Germinal center (tissue), 1 donor: ENCODE measurements around the gene CD63.

Experiments
- DNase-seq: peaks from one replicate; pipeline ENCODE4 v3.0.0; 2012; ENCODE audit warnings: mixed read lengths, low spot score

The CD63 gene

GRCh38 chr12:55686366-55687010 is 42.3 kb downstream of the CD63 start:
- no peak for DNase-seq

- DNase-seq, result no peak
Measured at GRCh38 chr12:55685671-55686070, 43.1 kb downstream of the CD63 start.

DNA sequence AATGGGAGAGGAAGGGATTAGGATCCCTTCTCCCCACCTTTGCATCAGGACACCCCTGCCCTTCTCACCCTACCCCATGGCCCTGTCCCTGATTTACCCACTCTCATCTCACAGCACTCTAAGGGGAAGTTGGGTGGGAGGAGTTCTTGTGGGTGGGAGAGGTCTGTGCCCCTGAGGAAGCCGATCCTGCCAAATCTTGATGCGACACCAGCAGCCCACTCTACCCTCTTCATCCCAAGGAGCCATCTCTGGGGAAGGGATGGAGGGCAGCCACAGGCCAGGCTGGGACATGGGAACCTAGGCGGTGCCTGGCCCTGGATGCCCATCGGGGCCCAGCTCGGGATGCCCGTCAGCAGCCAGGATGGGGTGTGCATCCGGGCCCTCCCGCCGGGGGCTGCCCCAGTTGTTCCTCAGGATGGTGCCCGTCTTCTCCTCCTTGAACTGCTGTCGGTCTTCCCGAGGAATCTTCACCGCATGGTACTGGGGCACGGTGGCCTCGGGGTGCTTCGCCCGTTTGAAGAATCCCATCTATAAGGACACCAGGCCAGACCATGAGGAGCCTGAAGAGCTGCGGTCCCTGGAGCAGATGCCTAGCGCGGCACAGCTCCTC is 43.9 kb downstream of the CD63 start:
- DNase-seq, result no peak

DNA sequence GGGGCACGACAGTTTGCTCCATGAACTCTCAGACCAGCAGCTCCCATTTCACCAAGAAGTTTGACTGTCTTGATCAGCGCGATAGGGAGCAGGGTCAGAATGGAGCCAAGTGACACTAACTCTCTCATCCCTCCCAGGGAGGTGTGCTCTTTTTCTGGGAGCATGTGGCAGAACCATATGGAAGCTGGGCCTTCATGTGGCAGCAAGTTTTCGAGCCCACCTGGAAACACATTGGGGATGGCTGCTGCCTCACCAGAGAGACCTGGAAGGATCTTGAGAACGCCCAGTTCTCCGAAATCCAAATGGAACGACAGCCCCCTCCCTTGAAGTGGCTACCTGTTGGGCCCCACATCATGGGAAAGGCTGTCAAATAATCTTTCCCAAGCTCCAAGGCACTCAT is 45.1 kb downstream of the CD63 start:
- no peak for DNase-seq

DNA sequence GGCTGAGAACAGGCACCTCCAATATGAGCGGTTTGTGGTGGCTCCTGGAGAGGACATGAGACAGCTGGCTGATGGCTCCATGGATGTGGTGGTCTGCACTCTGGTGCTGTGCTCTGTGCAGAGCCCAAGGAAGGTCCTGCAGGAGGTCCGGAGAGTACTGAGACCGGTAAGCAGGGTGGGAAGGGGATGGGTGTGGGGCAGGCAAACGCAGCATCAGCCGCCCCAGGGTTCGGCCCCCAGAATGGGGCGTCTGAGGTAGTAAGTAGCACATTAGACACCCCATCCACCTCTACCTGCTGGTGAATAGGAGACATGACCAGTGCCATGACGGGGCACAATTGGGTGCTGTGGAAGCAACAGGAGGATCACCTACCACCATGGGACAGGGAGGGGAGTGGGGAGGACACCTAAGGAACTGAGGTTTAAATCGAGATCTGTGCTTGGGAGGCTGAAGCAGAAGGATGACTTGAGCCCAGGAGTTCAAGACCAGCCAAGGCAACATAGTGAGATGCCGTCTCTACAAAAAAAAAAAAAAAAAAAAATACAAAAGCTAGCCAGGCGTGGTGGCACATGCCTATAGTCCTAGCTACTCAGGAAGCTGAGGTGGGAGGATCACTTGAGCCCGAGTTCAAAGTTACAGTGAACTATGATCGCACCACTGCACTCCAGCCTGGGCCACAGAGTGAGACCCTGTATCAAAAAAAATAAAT is 46.6 kb downstream of the CD63 start:
- DNase-seq, result no peak

DNA sequence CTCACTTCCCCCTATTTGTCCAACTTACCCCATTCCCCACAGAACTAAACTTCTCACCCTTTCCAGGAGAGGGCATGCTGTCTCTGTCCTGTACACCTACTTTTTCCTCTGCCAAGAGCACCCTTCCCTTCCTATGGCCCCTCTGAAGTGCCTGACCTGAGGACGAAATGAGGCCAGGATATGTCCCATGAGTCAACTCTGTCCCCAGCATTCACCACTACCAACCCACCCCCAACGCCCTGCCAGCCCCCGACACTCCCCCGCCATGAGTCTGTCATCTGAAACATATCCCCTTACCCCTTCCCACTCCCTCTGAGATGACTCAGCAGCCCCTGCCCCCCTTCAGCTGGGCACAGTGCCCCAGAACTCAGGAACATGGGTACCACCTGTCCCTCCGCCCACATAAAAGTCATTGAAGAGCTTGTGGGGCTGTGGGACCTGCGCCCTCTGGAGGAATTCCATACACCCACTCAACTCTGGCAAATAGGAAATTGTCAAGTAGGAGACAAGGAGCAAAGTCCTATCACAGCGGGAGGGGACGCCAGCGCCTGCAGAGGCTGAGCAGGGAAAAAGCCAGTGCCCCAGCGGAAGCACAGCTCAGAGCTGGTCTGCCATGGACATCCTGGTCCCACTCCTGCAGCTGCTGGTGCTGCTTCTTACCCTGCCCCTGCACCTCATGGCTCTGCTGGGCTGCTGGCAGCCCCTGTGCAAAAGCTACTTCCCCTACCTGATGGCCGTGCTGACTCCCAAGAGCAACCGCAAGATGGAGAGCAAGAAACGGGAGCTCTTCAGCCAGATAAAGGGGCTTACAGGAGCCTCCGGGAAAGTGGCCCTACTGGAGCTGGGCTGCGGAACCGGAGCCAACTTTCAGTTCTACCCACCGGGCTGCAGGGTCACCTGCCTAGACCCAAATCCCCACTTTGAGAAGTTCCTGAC is 47.4 kb downstream of the CD63 start:
- DNase-seq, result no peak

GRCh38 chr12:55679691-55680090 is 49.1 kb downstream of the CD63 start:
- no peak for DNase-seq

- DNase-seq, result no peak
Measured at GRCh38 chr12:55676707-55677106, 52.1 kb downstream of the CD63 start.

DNA sequence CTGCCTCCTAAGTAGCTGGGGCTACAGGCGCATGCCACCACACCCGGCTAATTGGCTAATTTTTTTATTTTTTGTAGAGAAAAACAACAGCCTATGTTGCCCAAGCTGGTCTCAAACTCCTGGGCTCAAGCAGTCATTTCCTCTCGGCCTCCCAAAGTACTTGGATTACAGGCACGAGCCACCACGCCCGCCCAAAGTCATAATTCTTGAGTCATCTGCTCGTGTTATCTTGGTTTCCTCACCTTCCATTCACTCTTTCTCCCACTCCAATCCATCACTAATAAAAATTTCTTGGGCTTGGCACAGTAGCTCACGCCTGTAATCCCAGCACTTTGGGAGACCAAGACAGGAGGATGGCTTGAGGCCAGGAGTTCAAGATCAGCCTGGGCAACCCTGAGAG is 53.1 kb downstream of the CD63 start:
- DNase-seq, result no peak
